IPS-15b (cell line): ENCODE results near the gene XPO1.
"Not testable (repeated sequence)": the region's sequence is repeated elsewhere in the genome, so short reads cannot be mapped to it uniquely, and the experiment has no call there.

Experiments used
- H3K27me3 ChIP-seq: one replicate; pipeline ENCODE4 v1.6.1; 2013; ENCODE audit warnings: low read length; ENCODE audit not compliant: control insufficient read depth, insufficient read depth
- H3K36me3 ChIP-seq: one replicate; pipeline ENCODE4 v1.6.1; 2013; ENCODE audit warnings: low read length; ENCODE audit not compliant: control insufficient read depth, insufficient read depth
- H3K4me1 ChIP-seq: one replicate; pipeline ENCODE4 v1.6.1; 2013; ENCODE audit warnings: mild to moderate bottlenecking, low read length; ENCODE audit not compliant: control insufficient read depth, insufficient read depth
- H3K4me3 ChIP-seq: one replicate; pipeline ENCODE4 v1.5.1; 2013; ENCODE audit warnings: low read depth, low read length
- H3K9ac ChIP-seq: one replicate; pipeline ENCODE4 v1.6.1; 2013; ENCODE audit warnings: low read depth, mild to moderate bottlenecking, low read length
- H3K9me3 ChIP-seq: one replicate; pipeline ENCODE4 v1.6.1; 2013; ENCODE audit warnings: mild to moderate bottlenecking, low read length; ENCODE audit not compliant: control insufficient read depth, insufficient read depth

XPO1 gene

DNA sequence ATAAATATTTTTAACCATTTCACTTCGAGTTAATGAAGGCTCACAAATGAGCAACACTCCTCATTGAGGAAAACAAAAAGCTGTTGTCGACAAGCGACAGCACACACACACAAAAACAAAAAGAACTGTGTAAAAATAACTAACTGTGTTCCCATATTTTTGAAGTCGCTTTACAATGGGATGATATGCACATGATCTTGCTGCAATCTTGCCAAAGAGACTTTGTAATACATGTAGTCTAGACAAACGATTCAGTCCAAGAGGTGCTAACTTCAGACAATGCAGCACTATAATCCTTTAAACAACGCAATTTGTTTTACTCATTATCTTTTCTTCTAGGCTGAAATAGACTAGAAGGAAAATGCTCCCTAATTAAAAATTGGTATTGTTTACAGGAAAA, 60.1 kb downstream of the XPO1 start:
- Histone ChIP-seq H3K36me3 (peaks cover 28% of the 10 kb centered on the region), H3K27me3 (no peaks in the 10 kb centered on the region), H3K9me3 (no peaks in the 10 kb centered on the region), H3K9ac (no peak overlapping the region), H3K4me3 (no peak overlapping the region), H3K4me1 (no peaks in the 10 kb centered on the region)

DNA sequence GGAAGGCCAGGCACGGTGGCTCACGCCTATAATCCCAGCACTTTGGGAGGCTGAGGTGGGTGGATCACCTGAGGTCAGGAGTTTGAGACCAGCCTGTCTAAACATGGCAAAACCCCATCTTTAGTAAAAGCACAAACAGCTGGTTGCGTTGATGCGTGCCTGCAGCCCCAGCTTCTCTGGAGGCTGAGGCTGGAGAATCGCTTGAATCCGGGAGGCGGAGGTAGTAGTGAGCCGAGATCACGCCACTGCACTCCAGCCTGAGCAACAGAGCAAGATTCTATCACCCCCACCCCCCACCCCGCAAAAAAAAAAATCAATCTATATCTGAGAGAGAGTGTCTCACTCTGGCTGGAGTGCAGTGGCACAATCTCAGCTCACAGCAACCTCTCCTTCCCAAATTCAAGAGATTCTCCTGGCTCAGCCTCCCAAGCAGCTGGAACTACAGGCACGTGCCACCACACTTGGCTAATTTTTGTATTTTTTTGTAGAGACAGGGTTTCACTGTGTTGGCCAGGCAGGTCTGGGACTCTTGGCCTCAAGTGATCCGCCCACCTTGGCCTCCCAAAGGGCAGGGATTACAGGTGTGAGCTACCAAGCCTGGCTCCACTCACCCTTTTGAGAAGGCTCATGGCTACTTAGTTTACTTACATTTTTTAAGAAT, 61.1 kb downstream of the XPO1 start:
- not testable (repeated sequence) for H3K9ac ChIP-seq, H3K9me3 ChIP-seq, H3K27me3 ChIP-seq, H3K4me1 ChIP-seq, H3K4me3 ChIP-seq
- H3K36me3 ChIP-seq, result peaks cover 19% of the 10 kb centered on the region

DNA sequence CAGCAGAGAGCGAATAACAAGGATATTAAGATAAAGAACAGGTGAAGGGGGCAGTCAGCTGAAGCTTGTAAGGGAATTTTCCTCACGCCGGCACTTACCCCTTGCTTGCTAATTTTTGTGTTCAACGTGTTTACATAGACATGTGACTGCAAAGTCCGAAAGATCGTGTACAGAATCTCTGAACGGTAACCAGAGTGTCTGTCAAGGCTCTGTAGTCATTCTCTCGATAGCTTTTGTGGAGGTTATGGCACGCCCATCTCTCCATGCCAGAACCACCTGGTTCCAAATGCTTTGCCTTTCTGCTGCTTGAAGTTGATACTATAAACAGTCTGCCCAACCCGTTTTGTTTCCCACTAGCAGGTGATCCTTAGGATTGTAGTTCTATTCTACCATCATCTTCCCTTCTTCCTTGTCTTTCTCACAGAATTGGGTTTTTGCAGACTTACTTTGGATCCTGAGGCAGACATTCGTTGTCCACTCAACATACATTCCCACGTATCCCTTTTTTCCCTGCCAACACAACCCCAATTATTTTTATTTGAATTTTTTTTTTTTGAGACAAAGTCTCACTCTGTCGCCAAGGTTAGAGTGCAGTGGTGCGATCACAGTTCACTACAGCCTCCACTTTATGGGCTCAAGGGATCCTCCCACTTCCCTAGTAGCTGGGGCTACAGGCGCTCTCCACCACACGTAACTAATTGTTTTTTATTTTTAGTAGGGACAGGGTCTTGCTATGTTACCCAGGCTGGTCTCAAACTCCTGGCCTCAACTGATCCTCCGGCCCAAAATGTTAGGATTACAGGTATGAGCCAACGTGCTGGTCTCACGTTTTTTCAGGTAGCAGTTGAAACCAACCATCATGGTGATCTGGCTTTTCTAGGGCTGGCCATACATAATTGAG, 66.0 kb downstream of the XPO1 start:
- Histone ChIP-seq H3K27me3 (no peaks in the 10 kb centered on the region), H3K4me1 (peaks cover 6% of the 10 kb centered on the region), H3K9ac (peak overlapping the region; percentile 97), H3K4me3 (peak overlapping the region; percentile 68), H3K36me3 (no peaks in the 10 kb centered on the region), H3K9me3 (no peaks in the 10 kb centered on the region)

DNA sequence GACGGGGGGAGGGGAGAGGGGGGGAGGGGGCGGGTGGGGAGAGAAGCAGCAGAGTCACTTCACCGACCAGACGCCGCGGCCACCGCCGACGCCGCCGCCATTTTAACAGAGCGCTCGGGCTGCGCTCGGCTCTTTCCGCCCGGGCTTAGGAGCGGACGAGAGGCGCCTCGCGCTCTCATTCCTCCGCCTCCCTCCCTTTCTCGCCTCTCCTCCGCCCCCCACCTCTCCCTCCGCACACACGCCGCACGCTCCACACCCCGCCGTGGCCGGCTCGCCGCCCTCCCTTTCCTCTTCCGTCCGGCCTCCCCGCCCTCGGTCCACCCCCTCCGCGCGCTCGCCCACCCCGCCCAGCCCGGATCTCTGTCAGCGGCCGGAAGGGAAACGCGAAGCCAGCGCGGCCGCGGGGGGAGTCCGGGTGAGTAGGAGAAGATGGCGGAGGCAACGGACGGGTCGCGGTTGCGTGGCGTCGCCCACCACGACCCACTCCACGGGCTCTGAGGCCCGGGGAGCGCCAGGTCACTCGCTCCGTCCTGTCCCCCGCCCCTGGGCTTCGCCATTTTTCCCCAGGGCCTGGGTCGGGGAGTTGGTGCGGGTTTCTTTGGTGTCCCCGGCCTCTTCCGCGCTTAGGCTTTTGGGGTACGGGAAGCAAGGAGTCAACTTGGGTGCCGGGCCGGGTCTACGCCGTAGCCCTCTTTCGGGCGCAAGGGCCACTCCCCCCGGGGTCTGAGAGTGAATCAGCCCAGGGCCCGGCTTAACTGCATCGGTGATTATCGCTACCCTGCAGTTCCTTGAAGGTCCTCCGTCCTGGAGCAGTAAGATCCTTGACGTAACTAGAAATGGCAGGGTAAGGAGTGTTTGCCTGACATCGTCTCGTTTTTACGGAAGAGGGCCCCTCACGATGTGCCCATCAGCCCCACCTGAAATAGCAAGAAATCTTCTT, 66.9 kb downstream of the XPO1 start, which contains the start of gene USP34:
USP34 (minus strand) TSS at position 123 of the 940 bp plus-strand sequence. CDS start 395 bp downstream, outside the sequence.
- Histone ChIP-seq H3K9ac (peak within 1 kb of the TSS; percentile 97), H3K27me3 (no peaks in the 10 kb centered on the region), H3K4me1 (peaks cover 6% of the 10 kb centered on the region), H3K9me3 (no peaks in the 10 kb centered on the region), H3K4me3 (peak within 1 kb of the TSS; percentile 68), H3K36me3 (no peaks in the 10 kb centered on the region)

DNA sequence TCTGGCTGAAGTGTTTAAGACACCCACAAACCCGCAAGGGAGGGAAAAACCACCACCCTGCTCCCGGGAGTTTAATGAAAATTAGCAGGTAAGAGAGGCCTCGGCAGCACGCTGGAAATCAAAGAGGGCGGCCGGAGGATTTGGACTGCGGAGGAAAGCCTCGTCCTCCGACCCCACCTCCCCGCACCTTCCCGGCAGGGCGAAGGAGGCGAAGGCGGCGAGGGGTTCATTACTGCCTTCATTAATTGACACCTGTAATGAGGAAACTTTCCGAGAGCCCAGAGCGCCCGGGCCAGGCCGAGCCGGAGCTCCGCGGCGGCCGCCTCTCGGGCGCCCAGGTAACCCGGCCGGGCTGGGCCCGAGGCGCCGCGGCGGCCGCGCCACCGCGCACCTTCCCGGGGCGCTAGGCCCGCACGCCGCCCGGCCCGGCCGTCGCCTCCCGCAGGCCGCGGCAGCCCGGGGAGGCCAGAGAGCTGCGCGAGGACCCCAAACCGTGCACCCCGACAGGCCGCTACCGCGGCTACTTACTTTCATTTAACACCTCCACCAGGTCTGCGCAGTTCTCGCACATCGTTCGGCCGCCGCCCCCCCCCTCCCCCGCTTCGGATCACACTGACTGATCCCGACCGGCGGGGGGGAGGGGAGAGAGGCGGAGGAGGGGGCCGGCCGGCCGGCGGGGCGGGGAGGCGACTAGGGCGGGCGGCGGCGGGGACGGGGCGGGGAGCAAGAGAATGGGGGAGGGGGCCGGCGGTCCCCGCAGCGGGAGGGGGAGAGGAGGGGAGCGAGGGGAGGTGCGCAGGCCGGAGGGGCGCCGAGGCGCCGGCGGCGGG, 67.8 kb downstream of the XPO1 start:
- Histone ChIP-seq H3K9me3 (no peaks in the 10 kb centered on the region), H3K4me1 (peaks cover 7% of the 10 kb centered on the region), H3K27me3 (no peaks in the 10 kb centered on the region), H3K4me3 (peak overlapping the region; percentile 63), H3K36me3 (no peaks in the 10 kb centered on the region), H3K9ac (peak overlapping the region; percentile 88)

DNA sequence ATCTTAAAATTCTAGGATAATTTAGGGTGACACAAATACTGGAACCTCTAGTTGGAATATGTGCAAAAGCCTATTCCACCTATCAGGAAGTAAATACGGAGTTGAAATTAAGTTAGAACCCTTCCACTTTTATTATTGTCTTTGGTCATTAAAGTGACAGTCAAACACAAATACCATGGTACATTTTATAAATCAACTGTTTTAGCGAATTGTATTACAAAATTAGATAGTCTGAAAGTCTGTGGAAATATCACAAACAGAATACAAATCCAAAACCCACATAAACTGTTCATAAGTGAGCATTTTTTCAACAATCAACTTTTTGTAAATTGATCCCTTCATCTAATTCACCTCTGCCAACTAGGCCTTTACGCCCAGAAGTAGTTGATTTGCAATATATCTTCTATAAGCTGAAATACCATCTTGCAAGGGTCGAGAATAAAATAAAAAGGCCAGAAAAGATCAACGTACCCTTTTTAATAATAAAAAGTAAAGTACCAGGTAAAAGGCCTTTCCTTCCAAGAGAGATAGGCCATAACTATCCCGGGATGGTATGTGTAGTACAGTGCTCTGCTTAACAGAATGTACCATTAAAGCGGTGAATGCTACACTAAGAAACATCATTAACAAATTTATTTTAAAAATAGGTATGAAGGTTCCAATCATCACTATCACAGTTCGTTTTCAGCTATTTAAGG, 68.6 kb downstream of the XPO1 start:
- peak overlapping the region; percentile 88 for H3K9ac ChIP-seq
- no peaks in the 10 kb centered on the region for H3K27me3 ChIP-seq
- peak overlapping the region; percentile 63 for H3K4me3 ChIP-seq
- no peaks in the 10 kb centered on the region for H3K36me3 ChIP-seq
- no peaks in the 10 kb centered on the region for H3K9me3 ChIP-seq
- peaks cover 8% of the 10 kb centered on the region for H3K4me1 ChIP-seq

DNA sequence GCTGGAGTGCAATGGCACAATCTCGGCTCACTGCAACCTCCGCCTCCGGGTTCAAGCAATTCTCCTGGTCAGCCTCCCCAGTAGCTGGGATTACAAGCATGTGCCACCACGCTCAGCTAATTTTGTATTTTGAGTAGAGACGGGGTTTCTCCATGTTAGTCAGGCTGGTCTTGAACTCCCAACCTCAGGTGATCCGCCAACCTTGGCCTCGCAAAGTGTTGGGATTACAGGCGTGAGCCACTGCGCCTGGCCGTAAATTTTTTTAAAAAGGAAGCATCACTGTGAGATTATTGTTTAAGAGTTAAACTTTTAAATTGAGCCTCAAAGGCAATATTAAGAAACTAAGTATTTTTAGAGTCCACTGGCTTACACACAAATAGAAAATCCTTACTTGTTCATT, 69.9 kb downstream of the XPO1 start:
- H3K4me1 ChIP-seq, result peaks cover 13% of the 10 kb centered on the region
- H3K27me3 ChIP-seq, H3K4me3 ChIP-seq, H3K36me3 ChIP-seq, H3K9me3 ChIP-seq, H3K9ac ChIP-seq: not testable (repeated sequence)

DNA sequence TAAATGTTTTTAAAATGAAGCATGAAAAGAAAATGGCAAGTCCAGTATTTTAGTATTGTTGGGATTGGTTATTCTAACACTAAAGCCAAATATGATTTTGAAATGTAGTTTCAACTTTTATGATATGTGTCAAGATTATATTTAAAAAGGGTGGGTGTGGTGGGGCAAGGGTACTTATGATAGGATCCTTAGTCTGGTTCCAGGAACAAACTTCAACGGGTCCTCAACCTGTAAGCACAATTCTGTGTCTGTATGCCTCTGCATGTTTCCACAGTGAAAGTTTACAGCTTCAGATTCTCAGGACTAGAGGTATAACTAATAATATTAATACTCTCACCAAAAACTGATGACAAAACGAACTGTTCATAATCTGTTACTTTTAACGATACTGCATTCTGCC, 73.1 kb downstream of the XPO1 start:
- H3K9ac ChIP-seq, result no peak overlapping the region
- no peaks in the 10 kb centered on the region for H3K27me3 ChIP-seq
- H3K4me3 ChIP-seq, result no peak overlapping the region
- no peaks in the 10 kb centered on the region for H3K9me3 ChIP-seq
- H3K4me1 ChIP-seq, result peaks cover 13% of the 10 kb centered on the region
- no peaks in the 10 kb centered on the region for H3K36me3 ChIP-seq

DNA sequence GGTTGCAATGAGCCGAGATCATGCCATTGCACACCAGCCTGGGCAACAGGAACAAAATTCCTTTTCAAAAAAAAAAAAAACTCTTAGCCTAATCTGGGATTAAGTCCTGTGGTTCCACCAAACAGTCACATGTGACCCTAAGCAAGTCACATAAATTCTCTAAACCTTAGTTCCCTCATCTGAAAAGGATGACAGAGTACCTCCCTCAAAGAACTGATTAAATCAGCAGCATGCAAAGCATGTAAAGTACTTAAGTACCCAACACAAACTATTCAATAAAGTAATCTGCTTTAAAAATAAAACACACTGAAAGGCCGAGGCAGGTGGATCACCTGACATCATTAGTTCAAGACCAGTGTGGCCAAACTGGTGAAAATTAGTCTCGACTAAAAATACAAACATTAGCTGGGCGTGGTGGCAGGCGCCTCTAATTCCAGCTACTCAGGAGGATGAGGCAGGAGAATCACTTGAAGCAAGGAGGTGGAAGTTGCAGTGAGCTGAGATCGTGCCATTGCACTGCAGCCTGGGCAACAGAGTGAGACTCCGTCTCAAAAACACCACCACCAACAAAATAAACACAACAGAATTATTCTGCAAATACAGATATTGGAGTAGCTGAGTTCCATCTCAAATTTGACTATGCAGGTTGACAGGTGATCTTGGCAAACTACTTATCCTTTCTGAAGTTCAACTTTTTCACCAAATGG, 74.2 kb downstream of the XPO1 start:
- no peaks in the 10 kb centered on the region for H3K27me3 ChIP-seq
- no peak overlapping the region for H3K9ac ChIP-seq
- no peak overlapping the region for H3K4me3 ChIP-seq
- no peaks in the 10 kb centered on the region for H3K9me3 ChIP-seq
- peaks cover 8% of the 10 kb centered on the region for H3K4me1 ChIP-seq
- no peaks in the 10 kb centered on the region for H3K36me3 ChIP-seq

DNA sequence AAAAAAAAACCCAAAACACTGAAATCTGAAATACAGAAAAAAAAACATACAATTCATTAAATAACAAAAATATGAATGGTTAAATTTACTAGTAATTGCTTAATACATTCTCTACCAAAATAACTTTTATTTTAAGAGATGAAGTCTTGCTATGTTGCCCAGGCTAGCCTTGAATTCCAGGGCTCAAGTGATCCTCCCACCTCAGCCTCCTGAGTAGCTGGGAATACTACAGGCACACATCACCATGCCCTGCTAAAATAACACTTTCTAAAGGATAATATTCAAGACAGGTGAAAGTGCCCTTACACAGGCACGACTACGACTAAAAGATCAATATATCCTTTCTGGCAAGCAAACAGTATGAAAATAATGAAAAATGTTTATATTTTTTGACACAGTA, 76.8 kb downstream of the XPO1 start:
- no peaks in the 10 kb centered on the region for H3K9me3 ChIP-seq
- no peak overlapping the region for H3K4me3 ChIP-seq
- no peaks in the 10 kb centered on the region for H3K27me3 ChIP-seq
- no peaks in the 10 kb centered on the region for H3K36me3 ChIP-seq
- no peak overlapping the region for H3K9ac ChIP-seq
- peaks cover 7% of the 10 kb centered on the region for H3K4me1 ChIP-seq
